Activated CD4-positive, alpha-beta T cell treated with anti-CD3 and anti-CD28 coated beads, Interleukin-10, Interleukin-2, amounts not matched to agents 100 ng/mL and 50 ng/mL, durations not matched to agents 16 hours and 8 hours (primary cell): ENCODE results near the gene BACH2.
"Not testable (repeated sequence)": the region's sequence is repeated elsewhere in the genome, so short reads cannot be mapped to it uniquely, and the experiment has no call there.

Experiments used
- DNase-seq: peaks from one replicate; pipeline ENCODE4 v3.0.0-alpha.2; 2020

Gene BACH2

GRCh38 chr6:89928604-89929003 lies 368.0 kb downstream of the BACH2 start:
- peak; percentile 38 for DNase-seq

DNA sequence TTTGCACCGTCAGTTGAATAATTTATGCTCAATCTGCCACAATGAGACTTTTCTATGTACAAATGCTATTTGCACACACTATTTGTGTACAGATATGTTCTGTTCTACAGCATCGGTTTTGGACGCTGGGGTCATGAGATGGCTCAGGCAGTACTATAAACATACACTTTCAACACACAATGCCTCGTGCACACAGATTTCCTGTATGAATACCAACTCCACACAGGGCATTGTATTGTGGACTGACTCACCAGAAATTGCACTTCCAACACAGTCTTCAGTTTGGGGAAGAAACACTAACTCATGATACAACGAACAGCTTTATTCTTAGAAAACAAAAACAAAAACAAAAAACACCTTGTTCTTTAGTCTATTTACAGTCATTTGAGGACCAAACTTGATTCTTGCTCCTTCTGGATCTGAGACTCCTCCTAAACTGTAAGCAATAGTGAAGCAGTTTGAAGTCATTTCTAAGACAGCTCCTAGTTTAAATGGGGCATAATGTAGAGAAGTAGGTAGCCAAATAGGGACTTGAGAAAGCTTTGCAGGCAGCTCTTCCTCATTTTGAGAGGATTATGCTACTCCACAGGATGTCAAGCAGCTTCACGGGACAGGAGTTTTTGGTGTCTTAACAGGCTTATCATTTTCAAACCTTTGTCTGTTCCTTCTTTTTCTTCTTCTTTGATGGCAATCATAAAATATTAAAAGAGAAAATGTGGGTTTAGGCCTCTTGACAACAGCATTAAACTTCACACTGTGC lies 368.7 kb downstream of the BACH2 start:
- no peak for DNase-seq

DNA sequence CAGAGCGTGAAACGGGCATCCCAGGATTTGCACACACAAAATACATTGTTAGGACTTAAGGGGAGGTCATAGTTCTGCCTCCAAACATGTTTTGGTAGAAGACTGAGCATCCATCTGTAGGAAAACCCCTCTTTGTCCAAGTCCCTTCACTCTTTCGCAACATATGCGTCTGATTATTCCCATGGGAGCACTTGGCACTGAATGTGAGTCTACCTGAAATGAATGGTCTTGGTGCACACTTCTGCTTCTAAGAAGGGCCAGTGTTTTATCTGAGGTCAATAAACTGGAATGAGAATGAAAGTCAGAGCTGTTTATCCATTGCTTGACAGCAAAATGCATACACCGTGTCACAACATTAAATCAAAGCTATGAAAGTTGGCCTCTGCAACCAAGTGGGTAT lies 369.4 kb downstream of the BACH2 start:
- no peak for DNase-seq

GRCh38 chr6:89925826-89926225 lies 370.8 kb downstream of the BACH2 start:
- DNase-seq: peak; percentile 41

DNA sequence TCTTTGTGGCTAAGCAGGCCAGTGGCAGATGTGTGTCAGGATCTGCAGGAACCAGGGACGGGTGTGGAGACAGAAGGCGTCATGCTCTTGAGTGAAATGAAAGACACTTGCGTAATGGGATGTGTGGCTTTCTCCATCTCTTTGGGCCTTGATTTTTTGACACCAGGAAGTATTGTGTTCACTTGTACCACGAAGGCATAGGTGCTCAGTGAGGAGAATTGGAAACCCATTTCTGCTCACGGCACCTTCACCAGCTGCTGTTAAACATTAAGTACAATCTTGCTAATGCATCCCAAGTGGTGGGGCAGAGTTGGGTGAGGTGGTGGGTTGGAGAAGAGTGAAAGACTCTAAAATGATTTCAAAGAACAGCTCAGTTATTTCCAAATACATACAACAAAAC lies 372.4 kb downstream of the BACH2 start:
- no peak for DNase-seq

DNA sequence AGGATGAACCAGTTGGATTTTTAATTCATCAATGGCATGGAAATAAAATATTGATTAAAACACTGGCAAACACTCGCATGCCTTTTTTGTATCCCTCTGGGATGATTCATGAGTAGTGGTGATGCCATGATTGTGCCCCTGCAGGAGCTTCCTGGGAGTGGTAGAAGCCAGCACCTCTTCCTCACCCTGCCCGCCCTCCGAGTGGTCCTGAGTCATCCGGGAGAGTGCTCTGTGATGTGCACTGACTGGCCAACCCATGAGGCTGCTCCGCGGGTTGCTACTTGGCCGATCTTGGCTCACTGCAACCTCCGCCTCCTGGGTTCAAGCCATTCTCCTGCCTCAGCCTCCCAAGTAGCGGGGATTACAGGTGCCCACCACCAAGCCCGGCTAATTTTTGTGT lies 375.0 kb downstream of the BACH2 start:
- DNase-seq: no peak

DNA sequence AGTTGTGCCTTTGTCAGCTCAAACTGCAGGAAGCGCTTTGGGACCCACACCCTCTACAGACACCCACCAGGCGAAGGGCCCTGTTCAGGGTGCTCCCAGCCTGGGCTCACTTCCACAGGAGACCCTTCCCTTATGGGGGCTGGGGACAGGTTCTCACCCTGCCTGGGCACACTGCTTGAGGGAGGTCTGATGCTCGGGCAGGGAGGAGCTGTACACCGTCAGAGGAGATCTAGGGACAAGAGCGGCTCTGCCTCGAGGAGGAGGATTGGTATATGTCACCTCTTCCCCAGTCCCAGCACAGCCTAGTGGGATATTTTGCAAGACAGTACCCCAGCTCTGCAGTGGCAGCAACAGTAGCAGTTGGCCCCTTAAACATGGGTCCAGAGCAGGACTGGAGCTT lies 375.4 kb downstream of the BACH2 start:
- no peak for DNase-seq

GRCh38 chr6:89917801-89918366 lies 378.8 kb downstream of the BACH2 start:
- DNase-seq: no peak

- no peak for DNase-seq
These were observed 379.4 kb downstream of the BACH2 start for GRCh38 chr6:89917216-89917615.

GRCh38 chr6:89916136-89916920 lies 380.3 kb downstream of the BACH2 start:
- DNase-seq: no peak

DNA sequence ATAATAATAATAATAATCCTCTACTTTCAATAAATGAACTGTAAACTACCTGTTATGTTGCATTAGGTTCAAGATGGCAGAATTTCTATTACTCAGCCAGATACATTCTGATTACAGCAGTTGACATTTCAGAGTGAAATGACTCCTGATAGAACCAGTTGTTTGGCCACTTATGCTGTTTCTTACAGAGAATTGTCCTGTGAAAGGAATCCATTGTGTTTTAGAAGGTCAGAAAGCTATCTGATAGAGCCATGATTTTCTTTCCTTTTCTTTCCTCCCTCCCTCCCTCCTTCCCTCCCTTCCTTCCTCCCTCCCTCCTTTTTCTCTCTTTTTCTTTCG lies 385.8 kb downstream of the BACH2 start:
- no peak for DNase-seq

DNA sequence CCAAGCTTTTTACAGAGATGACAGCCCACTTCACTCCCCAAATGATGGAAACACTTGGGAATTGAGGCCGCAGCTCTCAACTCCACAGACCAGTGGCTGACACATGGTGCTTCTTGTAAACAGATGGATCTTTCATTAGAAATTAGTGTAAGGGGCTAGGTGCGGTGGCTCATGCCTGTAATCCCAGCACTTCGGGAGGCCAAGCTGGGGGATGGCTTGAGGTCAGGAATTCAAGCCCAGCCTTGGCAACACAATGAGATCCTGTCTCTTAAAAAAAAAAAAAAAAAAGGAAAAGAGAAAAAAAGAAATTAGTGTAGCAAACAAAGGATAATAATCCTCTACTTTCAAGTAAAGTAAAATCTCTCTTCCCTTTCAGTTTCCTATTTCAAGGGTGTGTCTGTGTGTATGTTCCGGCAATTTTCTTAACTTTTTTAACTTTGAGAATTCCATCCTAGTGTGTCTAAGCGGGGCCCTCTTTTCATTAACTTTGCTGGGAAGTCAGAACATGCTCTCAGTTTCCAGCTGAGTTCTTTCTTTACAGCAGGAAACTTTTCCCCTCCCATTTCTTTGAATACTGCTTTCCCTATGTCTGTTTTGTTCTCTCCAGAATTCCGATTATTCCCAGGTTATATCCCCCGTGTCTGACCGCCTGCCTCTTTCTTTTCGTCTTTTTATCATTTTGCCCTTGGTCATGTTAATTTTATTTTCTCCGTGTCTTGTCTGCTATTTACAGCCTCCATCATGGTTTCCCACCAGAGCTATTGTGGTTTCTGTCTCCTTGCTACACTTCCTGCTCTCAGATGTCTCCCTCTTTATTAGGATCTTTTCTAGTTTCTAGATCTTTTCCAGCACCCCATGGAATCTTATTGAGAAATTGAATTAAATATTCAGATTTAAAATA lies 386.4 kb downstream of the BACH2 start:
- DNase-seq: not testable (repeated sequence)

GRCh38 chr6:89895276-89895874 lies 401.3 kb downstream of the BACH2 start:
- DNase-seq: no peak

DNA sequence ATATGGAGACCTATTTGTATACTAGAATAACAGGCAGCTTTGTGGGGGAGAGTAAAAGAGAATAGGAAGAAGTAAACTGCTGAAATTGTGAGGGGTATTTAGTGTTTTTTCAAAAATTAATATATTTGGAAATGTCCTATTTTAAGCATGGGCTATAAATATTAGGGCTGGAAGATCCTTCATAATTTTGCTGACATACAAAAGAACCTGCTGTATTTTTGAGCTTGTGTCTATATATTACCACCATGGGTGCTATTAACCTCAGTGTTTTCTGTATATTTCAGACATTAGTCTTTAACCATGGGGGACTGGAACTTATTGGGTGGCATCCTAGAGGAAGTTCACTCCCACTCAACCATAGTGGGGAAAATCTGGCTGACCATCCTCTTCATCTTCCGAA lies 402.5 kb downstream of the BACH2 start, which contains the start of gene GJA10:
TSS of gene GJA10 (plus strand) at position 301 of the 400 bp plus-strand sequence. CDS start at position 301, 0 bp downstream.
- no peak for DNase-seq

GRCh38 chr6:89892577-89892976 lies 404.1 kb downstream of the BACH2 start:
- DNase-seq: not testable (repeated sequence)

DNA sequence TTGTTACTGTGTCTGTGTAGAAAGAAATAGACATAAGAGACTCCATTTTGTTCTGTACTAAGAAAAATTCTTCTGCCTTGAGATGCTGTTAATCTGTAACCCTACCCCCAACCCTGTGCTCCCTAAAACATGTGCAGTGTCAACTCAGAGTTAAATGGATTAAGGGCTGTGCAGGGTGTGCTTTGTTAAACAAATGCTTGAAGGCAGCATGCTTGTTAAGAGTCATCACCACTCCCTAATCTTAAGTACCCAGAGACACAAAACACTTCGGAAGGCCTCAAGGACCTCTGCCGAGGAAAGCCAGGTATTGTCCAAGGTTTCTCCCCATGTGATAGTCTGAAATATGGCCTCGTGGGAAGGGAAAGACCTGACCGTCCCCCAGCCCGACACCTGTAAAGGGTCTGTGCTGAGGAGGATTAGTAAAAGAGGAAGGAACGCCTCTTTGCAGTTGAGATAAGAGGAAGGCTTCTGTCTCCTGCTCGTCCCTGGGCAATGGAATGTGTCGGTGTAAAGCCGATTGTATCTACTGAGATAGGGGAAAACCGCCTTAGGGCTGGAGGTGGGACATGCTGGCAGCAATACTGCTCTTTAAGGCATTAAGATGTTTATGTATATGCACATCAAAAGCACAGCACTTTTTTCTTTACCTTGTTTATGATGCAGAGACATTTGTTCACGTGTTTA lies 405.7 kb downstream of the BACH2 start:
- not testable (repeated sequence) for DNase-seq

- DNase-seq: peak; percentile 80
These were observed 407.8 kb downstream of the BACH2 start for GRCh38 chr6:89888871-89889270.

DNA sequence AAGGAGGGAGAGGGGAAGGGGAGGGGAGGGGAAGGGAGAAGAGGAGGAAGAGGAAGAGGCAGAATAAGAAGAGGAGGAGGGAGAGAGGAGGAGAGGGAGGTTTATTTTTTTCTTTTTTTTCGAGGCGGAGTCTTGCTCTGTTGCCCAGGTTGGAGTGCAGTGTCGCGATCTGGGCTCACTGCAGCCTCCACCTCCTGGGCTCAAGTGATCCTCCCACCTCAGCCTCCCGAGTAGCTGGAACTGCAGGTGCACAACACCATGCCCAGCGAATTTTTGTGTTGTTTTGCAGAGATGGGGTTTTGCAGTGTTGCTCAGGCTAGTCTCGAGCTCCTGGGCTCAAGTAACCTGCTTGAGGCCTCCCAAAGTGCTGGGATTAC lies 408.5 kb downstream of the BACH2 start:
- no peak for DNase-seq

DNA sequence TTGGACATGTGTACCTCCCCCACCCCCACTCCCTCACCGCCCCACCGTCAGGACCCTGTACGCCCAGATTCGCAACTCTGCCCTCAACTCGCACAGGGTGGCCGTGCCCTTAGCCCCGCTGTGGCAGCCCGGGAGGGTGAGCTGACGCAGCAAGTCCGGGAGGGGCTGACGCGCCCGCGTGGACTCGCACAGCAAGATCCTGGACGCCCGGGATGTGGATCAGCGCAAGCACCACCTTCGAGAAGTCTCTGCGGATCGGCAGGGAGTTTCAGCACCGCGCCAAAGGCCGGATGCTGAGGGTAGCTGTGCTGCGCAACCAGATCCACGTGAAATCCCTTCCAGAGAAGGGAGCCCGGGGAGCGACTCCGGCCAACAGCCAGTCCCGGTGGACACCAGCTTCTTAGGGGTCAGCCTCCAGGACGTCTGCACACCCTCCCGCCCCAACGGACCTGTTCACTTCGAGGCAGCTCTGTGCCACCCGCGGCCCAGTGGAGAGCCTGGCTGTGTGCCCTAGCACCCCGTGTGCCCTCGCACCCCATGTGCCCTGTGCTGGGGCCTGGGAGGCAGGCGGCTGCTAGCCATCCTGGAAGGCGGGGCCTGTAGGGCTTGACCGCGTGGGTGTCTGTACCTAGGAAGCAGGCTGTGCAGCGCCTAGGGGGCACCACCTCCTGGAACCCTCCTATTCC lies 409.0 kb downstream of the BACH2 start:
- DNase-seq: peak; percentile 27

DNA sequence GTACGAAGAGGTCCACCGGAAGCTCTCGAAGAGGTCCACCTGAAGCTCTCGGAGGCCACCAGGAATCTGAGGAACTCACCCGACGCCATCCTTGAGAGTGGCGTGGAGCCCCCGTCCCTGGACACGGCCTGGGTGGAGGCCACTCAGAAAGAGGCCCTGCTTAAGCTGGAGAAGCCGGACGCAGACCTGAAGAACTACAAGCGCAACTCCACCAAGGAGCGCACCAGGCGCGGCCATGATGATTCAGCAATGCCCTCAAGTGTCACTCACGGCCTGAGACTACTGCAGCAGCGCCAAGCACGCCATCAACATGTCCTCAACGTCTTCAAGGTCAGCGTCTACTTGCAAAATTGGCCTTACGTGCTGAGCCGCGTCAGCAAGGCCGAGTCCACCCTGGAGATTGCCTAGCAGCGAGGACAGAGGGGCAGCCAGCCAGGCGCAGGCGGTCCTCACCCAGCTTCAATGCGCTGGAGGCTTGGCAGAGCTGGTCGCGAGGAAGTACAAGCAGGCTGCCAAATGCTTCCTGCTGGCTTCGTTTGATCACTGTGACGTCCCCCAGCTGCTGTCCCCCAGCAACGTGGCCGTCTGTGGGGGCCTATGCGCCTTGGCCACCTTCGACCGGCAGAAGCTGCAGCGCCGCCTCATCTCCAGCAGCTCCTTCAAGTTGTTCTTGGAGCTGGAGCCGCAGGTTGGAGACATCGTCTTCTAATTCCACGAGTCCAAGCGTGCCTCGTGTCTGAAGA lies 410.1 kb downstream of the BACH2 start:
- no peak for DNase-seq
